Activated CD4-positive, alpha-beta T cell treated with anti-CD3 and anti-CD28 coated beads, Interleukin-2, amount 10 ng/mL, durations not matched to agents 7 days and 5 days (primary cell): ENCODE measurements around the gene SLC5A9. TPM values are rescaled to one million over a fixed set of nuclear protein-coding genes. Genes with fewer than 3 reads are reported as not detected.
"Not testable (repeated sequence)": the region's sequence is repeated elsewhere in the genome, so short reads cannot be mapped to it uniquely, and the experiment has no call there.

Experiments used
- CTCF ChIA-PET: fragments of 350-600 bp; sonication (Branson Sonifier 250); formaldehyde crosslinking; loops from one replicate; lab custom pipeline; 2021; ENCODE audit warnings: antibody characterized with exemption; lab: Charles Lee
- POLR2A ChIA-PET: fragments of 350-600 bp; sonication (Branson Sonifier 250); formaldehyde crosslinking; loops from one replicate; lab custom pipeline; 2021; ENCODE audit warnings: antibody characterized with exemption; lab: Charles Lee
- DNase-seq: peaks from one replicate; pipeline ENCODE4 v3.0.0-alpha.2; 2020
- H3K27ac Mint-ChIP-seq: one replicate; pipeline ENCODE4 v1.8.0; 2021; ENCODE audit warnings: mild to moderate bottlenecking, moderate library complexity, mixed read lengths
- H3K27me3 Mint-ChIP-seq: one replicate; pipeline ENCODE4 v1.8.0; 2021; ENCODE audit warnings: mixed read lengths
- H3K36me3 Mint-ChIP-seq: one replicate; pipeline ENCODE4 v1.8.0; 2021; ENCODE audit warnings: low read depth, mixed read lengths
- H3K4me1 Mint-ChIP-seq: one replicate; pipeline ENCODE4 v1.8.0; 2021; ENCODE audit warnings: mixed read lengths
- H3K4me3 Mint-ChIP-seq: one replicate; pipeline ENCODE4 v1.8.0; 2021; ENCODE audit warnings: mild to moderate bottlenecking, moderate library complexity, mixed read lengths
- H3K9me3 Mint-ChIP-seq: one replicate; pipeline ENCODE4 v1.8.0; 2021; ENCODE audit warnings: mixed read lengths
- total RNA-seq, 2 experiments: library from RNA; stranded (reverse); gene quantifications; one replicate each; pipeline ENCODE4 v1.2.3, GENCODE V29; 2021

Gene SLC5A9
- total RNA-seq, 2 experiments from 2014 or later = not detected

DNA sequence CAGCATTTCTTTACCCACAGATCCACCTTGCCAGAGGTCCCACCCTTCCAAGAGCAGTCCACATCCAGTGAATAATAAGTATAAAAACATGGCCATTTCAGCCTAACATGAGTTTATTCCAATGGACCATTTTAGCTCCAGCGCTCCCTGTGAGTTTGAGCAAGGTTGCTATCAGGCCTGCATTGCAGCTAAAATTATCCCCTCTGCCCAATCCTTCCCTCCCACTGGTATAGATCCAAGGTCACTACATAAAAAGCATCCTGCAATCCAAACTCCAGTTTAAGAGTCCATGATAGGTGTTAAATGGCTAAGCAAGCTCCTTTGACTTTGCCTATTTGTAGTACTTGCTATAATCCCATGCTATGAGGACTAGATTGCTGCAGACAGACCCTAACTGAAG is 35.6 kb downstream of the SLC5A9 start:
- peaks cover 13% of the 10 kb centered on the region for H3K27me3 Mint-ChIP-seq
- no peak for DNase-seq
- H3K4me1 Mint-ChIP-seq = no peaks in the 10 kb centered on the region
- H3K9me3 Mint-ChIP-seq = no peaks in the 10 kb centered on the region
- no peaks in the 10 kb centered on the region for H3K36me3 Mint-ChIP-seq
- CTCF ChIA-PET = no interaction called here
- no peak overlapping the region for H3K27ac Mint-ChIP-seq
- H3K4me3 Mint-ChIP-seq = no peak overlapping the region
- POLR2A ChIA-PET = no interaction called here

GRCh38 chr1:48261881-48262400 is 39.4 kb downstream of the SLC5A9 start:
- DNase-seq = no peak
- H3K4me1 Mint-ChIP-seq = no peaks in the 10 kb centered on the region
- no peaks in the 10 kb centered on the region for H3K36me3 Mint-ChIP-seq
- CTCF ChIA-PET = no interaction called here
- no peaks in the 10 kb centered on the region for H3K9me3 Mint-ChIP-seq
- H3K27me3 Mint-ChIP-seq = peaks cover 10% of the 10 kb centered on the region
- POLR2A ChIA-PET = no interaction called here
- no peak overlapping the region for H3K4me3 Mint-ChIP-seq
- H3K27ac Mint-ChIP-seq = no peak overlapping the region

GRCh38 chr1:48263041-48263440 is 40.5 kb downstream of the SLC5A9 start:
- DNase-seq = no peak
- Mint-ChIP-seq H3K9me3 (no peaks in the 10 kb centered on the region), H3K27ac (no peak overlapping the region), H3K27me3 (peaks cover 8% of the 10 kb centered on the region), H3K4me1 (no peaks in the 10 kb centered on the region), H3K4me3 (no peak overlapping the region), H3K36me3 (no peaks in the 10 kb centered on the region)
- POLR2A ChIA-PET = interaction anchor here (0.5 kb wide), 1 partner anchor 350 kb away, joined by 10 read pairs; no protein-coding TSS in a partner anchor
- CTCF ChIA-PET = no interaction called here

DNA sequence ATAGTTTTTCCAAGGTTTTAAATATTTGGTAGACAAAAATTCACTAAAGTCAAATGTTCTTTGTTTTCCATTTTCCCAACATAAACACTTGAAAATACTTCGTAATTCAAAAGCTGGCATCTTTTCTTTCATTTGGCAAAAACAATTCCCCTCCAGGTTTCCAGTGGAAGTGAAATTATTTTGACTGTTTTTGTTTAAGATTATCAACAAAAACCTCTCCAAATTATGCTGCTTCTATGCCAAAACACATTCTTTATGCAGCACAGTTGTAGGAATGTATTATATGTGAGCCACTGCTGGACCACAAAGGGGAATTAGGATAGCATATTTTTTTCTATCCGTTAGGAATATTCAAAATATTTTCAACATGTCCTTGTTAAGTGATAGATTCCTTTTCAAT is 44.1 kb downstream of the SLC5A9 start:
- Mint-ChIP-seq H3K9me3 (no peaks in the 10 kb centered on the region), H3K36me3 (no peaks in the 10 kb centered on the region), H3K4me3 (no peak overlapping the region), H3K27me3 (peaks cover 7% of the 10 kb centered on the region), H3K27ac (no peak overlapping the region), H3K4me1 (no peaks in the 10 kb centered on the region)
- DNase-seq = no peak
- CTCF ChIA-PET = no interaction called here
- POLR2A ChIA-PET = no interaction called here

GRCh38 chr1:48277437-48277836 is 54.9 kb downstream of the SLC5A9 start:
- H3K9me3 Mint-ChIP-seq, DNase-seq, H3K4me3 Mint-ChIP-seq, CTCF ChIA-PET, POLR2A ChIA-PET, H3K36me3 Mint-ChIP-seq, H3K27me3 Mint-ChIP-seq, H3K4me1 Mint-ChIP-seq, H3K27ac Mint-ChIP-seq: not testable (repeated sequence)

DNA sequence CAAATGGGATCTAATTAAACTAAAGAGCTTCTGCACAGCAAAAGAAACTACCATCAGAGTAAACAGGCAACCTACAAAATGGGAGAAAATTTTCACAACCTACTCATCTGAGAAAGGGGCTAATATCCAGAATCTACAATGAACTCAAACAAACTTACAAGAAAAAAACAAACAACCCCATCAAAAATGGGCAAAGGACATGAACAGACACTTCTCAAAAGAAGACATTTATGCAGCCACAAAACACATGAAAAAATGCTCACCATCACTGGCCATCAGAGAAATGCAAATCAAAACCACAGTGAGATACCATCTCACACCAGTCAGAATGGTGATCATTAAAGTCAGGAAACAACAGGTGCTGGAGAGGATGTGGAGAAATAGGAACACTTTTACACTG is 59.8 kb downstream of the SLC5A9 start:
- H3K36me3 Mint-ChIP-seq, CTCF ChIA-PET, H3K27me3 Mint-ChIP-seq, H3K9me3 Mint-ChIP-seq, H3K4me3 Mint-ChIP-seq, DNase-seq, POLR2A ChIA-PET, H3K4me1 Mint-ChIP-seq, H3K27ac Mint-ChIP-seq: not testable (repeated sequence)

GRCh38 chr1:48284696-48285420 is 62.3 kb downstream of the SLC5A9 start:
- DNase-seq, H3K4me1 Mint-ChIP-seq, H3K27ac Mint-ChIP-seq, H3K36me3 Mint-ChIP-seq, CTCF ChIA-PET, H3K27me3 Mint-ChIP-seq, H3K4me3 Mint-ChIP-seq, H3K9me3 Mint-ChIP-seq, POLR2A ChIA-PET: not testable (repeated sequence)

GRCh38 chr1:48285525-48285924 is 63.0 kb downstream of the SLC5A9 start:
- Mint-ChIP-seq H3K36me3 (no peaks in the 10 kb centered on the region), H3K27ac (no peak overlapping the region), H3K27me3 (no peaks in the 10 kb centered on the region), H3K4me1 (no peaks in the 10 kb centered on the region), H3K9me3 (no peaks in the 10 kb centered on the region), H3K4me3 (no peak overlapping the region)
- ChIA-PET POLR2A (no interaction called here), CTCF (no interaction called here)
- DNase-seq = no peak

DNA sequence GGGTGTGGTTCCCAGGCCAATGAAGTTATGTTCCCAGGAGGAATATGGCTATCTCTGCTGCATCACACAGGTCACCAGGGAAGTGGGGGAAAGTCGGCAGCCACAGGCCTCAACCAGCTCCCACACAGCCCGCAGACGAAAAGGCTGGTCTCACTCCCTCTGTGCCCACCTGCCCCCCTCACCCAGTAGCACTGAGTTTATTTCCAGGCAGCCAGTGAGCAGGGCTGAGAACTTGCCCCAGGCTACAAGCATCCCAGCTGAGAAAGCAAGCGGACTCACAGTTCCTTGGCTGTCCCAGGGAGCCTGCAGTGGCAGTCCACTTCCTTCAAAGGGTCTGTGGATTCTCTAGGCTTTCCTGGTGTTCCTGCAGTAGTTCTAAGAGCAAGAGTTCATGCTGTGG is 68.9 kb downstream of the SLC5A9 start:
- Mint-ChIP-seq H3K36me3 (no peaks in the 10 kb centered on the region), H3K27ac (no peak overlapping the region), H3K4me3 (no peak overlapping the region), H3K9me3 (no peaks in the 10 kb centered on the region), H3K4me1 (no peaks in the 10 kb centered on the region), H3K27me3 (no peaks in the 10 kb centered on the region)
- CTCF ChIA-PET = interaction anchor here (0.6 kb wide), 1 partner anchor 111 kb away, joined by 3 read pairs; no protein-coding TSS in a partner anchor
- DNase-seq = no peak
- POLR2A ChIA-PET = no interaction called here

DNA sequence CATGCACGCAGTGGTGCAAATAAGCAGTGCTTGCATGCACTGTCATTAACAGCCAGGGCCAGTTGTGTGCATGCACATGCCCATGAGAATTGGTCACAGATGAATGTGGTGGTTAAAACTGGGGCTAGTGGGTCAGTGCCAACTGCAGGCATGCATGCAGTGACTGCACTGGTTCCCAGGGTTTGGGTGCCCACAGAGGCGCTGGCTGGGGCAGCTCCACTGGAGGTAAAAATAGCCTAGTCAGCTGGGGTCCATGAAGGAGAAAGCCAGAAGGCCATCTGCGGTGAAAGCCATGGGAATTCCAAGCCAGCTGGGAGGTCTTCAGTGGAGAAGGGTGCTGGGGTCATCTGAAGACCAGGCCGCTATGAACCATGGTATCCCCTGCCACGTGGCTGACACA is 70.2 kb downstream of the SLC5A9 start:
- Mint-ChIP-seq H3K27me3 (no peaks in the 10 kb centered on the region), H3K4me3 (no peak overlapping the region), H3K4me1 (no peaks in the 10 kb centered on the region), H3K9me3 (no peaks in the 10 kb centered on the region), H3K27ac (no peak overlapping the region), H3K36me3 (no peaks in the 10 kb centered on the region)
- DNase-seq = no peak
- ChIA-PET CTCF (interaction anchor here (0.6 kb wide), 1 partner anchor 157 kb away, joined by 4 read pairs; no protein-coding TSS in a partner anchor), POLR2A (no interaction called here)

DNA sequence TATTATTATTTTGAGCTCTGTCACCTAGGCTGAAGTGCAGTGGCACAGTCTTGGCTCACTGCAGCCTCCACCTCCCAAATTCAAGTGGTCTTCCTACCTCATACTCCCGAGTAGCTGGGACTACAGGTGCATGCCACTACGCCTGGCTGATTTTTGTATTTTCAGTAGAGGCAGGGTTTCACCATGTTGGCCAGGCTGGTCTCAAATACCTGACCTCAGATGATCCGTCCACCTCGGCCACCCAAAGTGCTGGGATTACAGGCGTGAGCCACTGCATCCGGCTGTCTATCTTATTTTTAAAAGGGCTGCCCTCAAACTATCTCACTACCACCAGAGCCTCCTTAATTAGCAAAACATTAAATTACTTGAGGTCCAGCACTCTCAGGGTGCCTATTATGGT is 71.6 kb downstream of the SLC5A9 start:
- POLR2A ChIA-PET, CTCF ChIA-PET, H3K36me3 Mint-ChIP-seq, DNase-seq, H3K27me3 Mint-ChIP-seq, H3K4me3 Mint-ChIP-seq, H3K4me1 Mint-ChIP-seq, H3K27ac Mint-ChIP-seq, H3K9me3 Mint-ChIP-seq: not testable (repeated sequence)

GRCh38 chr1:48294656-48295055 is 72.1 kb downstream of the SLC5A9 start:
- ChIA-PET POLR2A (no interaction called here), CTCF (no interaction called here)
- no peak for DNase-seq
- no peaks in the 10 kb centered on the region for H3K27me3 Mint-ChIP-seq
- no peaks in the 10 kb centered on the region for H3K4me1 Mint-ChIP-seq
- no peaks in the 10 kb centered on the region for H3K36me3 Mint-ChIP-seq
- H3K9me3 Mint-ChIP-seq = no peaks in the 10 kb centered on the region
- no peak overlapping the region for H3K27ac Mint-ChIP-seq
- H3K4me3 Mint-ChIP-seq = no peak overlapping the region
